ENCODE measurements around the gene MEIS1.

MEIS1 gene

DNA sequence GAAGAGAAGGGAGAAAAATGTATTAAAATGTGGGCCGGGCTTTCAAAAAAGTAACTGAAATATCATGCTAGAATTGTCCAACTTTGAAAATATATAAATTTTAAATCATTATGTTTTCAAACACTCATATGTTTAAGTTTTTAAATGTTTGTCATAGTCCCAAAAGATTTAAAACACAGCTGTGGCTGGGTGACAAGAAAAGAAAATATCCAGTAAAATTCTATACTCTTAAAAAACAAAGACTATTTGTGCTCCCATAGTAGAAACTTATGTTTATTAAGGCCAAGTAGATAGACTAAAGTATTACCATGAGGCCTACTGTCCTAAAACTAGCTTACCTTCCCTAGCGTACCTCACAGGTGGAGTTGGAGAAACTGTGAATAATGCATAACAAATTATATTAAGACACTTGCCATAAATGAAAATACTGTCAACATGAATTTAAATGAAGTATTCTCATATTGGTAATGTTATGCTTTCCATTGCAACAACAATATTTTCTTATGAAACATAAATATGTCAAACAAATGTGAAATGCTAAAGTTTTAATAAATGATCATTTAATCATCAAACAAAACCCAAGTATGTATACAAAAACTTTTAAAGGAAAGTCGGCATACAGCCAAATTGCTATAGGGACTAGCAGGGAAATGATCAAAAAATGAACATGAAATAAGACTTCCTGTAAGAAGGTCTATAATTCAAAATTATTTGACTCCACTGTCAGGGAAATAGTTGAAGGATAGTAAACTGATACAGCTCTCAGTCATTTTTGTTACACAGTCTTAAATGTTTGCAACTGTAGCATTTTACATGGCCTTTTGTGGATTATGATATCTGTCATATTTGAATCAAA, 13.4 kb downstream of the MEIS1 start:
- Histone ChIP-seq H3F3A (ENCODE audit: insufficient read depth, low read length) (no peaks in the 10 kb centered on the region), H3K9ac (ENCODE audit: low read length) (no peak overlapping the region), H3K27ac (ENCODE audit: low read length) (no peak overlapping the region), H3K27me3 (replicated peaks; ENCODE audit: insufficient read depth, low read length) (no peaks in the 10 kb centered on the region), H3K9me2 (replicated peaks; ENCODE audit: insufficient read depth, low read length) (no peaks in the 10 kb centered on the region), H2AFZ (ENCODE audit: low read length) (no peak overlapping the region), H3K4me3 (ENCODE audit: low read length) (no peak overlapping the region), H3K4me2 (ENCODE audit: low read depth, low read length) (no peak overlapping the region), H3K79me2 (ENCODE audit: low read length) (peaks cover 89% of the 10 kb centered on the region), H4K20me1 (ENCODE audit: insufficient read depth, low read length) (no peaks in the 10 kb centered on the region), H3K4me1 (ENCODE audit: low read length) (no peaks in the 10 kb centered on the region), H3K36me3 (replicated peaks; ENCODE audit: insufficient read depth, low read length) (no peaks in the 10 kb centered on the region), H3K9me3 (replicated peaks; ENCODE audit: insufficient read depth, low read length) (no peaks in the 10 kb centered on the region)
- TF ChIP-seq, protein P1, sequence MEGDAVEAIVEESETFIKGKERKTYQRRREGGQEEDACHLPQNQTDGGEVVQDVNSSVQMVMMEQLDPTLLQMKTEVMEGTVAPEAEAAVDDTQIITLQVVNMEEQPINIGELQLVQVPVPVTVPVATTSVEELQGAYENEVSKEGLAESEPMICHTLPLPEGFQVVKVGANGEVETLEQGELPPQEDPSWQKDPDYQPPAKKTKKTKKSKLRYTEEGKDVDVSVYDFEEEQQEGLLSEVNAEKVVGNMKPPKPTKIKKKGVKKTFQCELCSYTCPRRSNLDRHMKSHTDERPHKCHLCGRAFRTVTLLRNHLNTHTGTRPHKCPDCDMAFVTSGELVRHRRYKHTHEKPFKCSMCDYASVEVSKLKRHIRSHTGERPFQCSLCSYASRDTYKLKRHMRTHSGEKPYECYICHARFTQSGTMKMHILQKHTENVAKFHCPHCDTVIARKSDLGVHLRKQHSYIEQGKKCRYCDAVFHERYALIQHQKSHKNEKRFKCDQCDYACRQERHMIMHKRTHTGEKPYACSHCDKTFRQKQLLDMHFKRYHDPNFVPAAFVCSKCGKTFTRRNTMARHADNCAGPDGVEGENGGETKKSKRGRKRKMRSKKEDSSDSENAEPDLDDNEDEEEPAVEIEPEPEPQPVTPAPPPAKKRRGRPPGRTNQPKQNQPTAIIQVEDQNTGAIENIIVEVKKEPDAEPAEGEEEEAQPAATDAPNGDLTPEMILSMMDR (IDR thresholded peaks at IDR 0.05; ENCODE audit: low read length): no peak
- no peak for TF ChIP-seq EZH2 (optimal IDR thresholded peaks at IDR 0.05; ENCODE audit: low read depth, low read length)
- TF ChIP-seq EZH2phosphoT487 (IDR thresholded peaks at IDR 0.05; ENCODE audit: low read length): no peak
- DNase-seq: no peak

DNA sequence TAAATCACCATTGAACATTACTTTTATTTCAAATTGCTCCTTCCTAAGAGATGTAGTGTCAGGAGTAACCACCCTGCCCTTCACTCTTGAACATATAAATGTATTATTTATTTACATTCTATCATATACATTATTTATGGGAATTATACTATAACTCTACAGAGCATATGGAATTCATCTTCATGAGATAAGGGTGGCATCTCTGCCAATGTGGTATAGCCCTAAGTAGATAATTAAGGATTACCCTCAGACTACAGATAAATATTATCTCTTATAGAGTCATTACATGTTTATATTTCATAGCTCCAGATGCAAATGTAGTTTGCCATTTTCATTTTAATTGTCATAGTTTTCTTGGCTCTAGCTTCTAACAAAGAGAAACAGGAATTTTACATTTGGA, 17.3 kb downstream of the MEIS1 start:
- Histone ChIP-seq H3K36me3 (replicated peaks; ENCODE audit: insufficient read depth, low read length) (no peaks in the 10 kb centered on the region), H3K9me3 (replicated peaks; ENCODE audit: insufficient read depth, low read length) (no peaks in the 10 kb centered on the region), H3K4me1 (ENCODE audit: low read length) (no peaks in the 10 kb centered on the region), H3K4me2 (ENCODE audit: low read depth, low read length) (no peak overlapping the region), H3K9ac (ENCODE audit: low read length) (no peak overlapping the region), H2AFZ (ENCODE audit: low read length) (no peak overlapping the region), H3F3A (ENCODE audit: insufficient read depth, low read length) (no peaks in the 10 kb centered on the region), H3K27me3 (replicated peaks; ENCODE audit: insufficient read depth, low read length) (no peaks in the 10 kb centered on the region), H3K79me2 (ENCODE audit: low read length) (peaks cover 68% of the 10 kb centered on the region), H3K4me3 (ENCODE audit: low read length) (no peak overlapping the region), H4K20me1 (ENCODE audit: insufficient read depth, low read length) (no peaks in the 10 kb centered on the region), H3K9me2 (replicated peaks; ENCODE audit: insufficient read depth, low read length) (no peaks in the 10 kb centered on the region), H3K27ac (ENCODE audit: low read length) (no peak overlapping the region)
- no peak for DNase-seq
- TF ChIP-seq, protein P1 (IDR thresholded peaks at IDR 0.05; ENCODE audit: low read length): no peak
- TF ChIP-seq EZH2phosphoT487 (IDR thresholded peaks at IDR 0.05; ENCODE audit: low read length): no peak
- TF ChIP-seq EZH2 (optimal IDR thresholded peaks at IDR 0.05; ENCODE audit: low read depth, low read length): no peak

DNA sequence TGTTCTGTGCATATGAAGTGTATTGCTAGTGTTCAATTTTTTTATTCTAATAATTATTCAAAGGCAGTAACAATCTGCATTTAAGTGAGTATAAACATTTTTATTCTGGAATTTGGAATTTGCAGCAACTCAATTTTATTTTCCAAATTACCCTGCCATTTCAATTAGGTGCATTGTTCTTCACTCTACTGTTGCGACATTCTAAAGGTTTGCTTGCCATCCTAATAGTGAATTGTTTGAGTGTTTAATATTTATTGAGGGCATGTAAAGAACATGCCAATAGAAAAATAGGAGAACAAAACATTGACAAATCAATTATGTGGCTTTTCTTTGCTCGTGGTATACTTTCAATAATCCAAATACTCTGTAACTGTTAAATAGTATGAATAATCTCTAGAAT, 18.0 kb downstream of the MEIS1 start:
- Histone ChIP-seq H3K9me3 (replicated peaks; ENCODE audit: insufficient read depth, low read length) (no peaks in the 10 kb centered on the region), H3K27ac (ENCODE audit: low read length) (no peak overlapping the region), H3K4me2 (ENCODE audit: low read depth, low read length) (no peak overlapping the region), H3K79me2 (ENCODE audit: low read length) (peaks cover 61% of the 10 kb centered on the region), H2AFZ (ENCODE audit: low read length) (no peak overlapping the region), H3K27me3 (replicated peaks; ENCODE audit: insufficient read depth, low read length) (no peaks in the 10 kb centered on the region), H3K9ac (ENCODE audit: low read length) (no peak overlapping the region), H3F3A (ENCODE audit: insufficient read depth, low read length) (no peaks in the 10 kb centered on the region), H3K4me1 (ENCODE audit: low read length) (no peaks in the 10 kb centered on the region), H4K20me1 (ENCODE audit: insufficient read depth, low read length) (no peaks in the 10 kb centered on the region), H3K4me3 (ENCODE audit: low read length) (no peak overlapping the region), H3K36me3 (replicated peaks; ENCODE audit: insufficient read depth, low read length) (no peaks in the 10 kb centered on the region), H3K9me2 (replicated peaks; ENCODE audit: insufficient read depth, low read length) (no peaks in the 10 kb centered on the region)
- TF ChIP-seq EZH2 (optimal IDR thresholded peaks at IDR 0.05; ENCODE audit: low read depth, low read length) (no peak), EZH2phosphoT487 (IDR thresholded peaks at IDR 0.05; ENCODE audit: low read length) (no peak)
- TF ChIP-seq, protein P1 (IDR thresholded peaks at IDR 0.05; ENCODE audit: low read length): no peak
- DNase-seq: no peak
